Subcutaneous adipose tissue (tissue), 4 donors: ENCODE data around the gene CYTH1. TPM values are rescaled to one million over a fixed set of nuclear protein-coding genes. Genes with fewer than 3 reads are reported as not detected.

Source experiments
- CTCF ChIP-seq: fragments of 450-650 bp; IDR thresholded peaks from one replicate; pipeline ENCODE4 v1.5.1; 2016; ENCODE audit warnings: low read depth, mild to moderate bottlenecking, control low read depth, antibody characterized with exemption, moderate library complexity
- total RNA-seq, 4 donors: library from RNA; depleted of rRNA; stranded (reverse); fragments of >200 nt; gene quantifications; one replicate each; pipeline ENCODE4 v1.1.0, GENCODE V29; 2016

Gene CYTH1
- total RNA-seq, 4 donors from 2014 or later: 54.0 to 86.5 (median 71.1) TPM

DNA sequence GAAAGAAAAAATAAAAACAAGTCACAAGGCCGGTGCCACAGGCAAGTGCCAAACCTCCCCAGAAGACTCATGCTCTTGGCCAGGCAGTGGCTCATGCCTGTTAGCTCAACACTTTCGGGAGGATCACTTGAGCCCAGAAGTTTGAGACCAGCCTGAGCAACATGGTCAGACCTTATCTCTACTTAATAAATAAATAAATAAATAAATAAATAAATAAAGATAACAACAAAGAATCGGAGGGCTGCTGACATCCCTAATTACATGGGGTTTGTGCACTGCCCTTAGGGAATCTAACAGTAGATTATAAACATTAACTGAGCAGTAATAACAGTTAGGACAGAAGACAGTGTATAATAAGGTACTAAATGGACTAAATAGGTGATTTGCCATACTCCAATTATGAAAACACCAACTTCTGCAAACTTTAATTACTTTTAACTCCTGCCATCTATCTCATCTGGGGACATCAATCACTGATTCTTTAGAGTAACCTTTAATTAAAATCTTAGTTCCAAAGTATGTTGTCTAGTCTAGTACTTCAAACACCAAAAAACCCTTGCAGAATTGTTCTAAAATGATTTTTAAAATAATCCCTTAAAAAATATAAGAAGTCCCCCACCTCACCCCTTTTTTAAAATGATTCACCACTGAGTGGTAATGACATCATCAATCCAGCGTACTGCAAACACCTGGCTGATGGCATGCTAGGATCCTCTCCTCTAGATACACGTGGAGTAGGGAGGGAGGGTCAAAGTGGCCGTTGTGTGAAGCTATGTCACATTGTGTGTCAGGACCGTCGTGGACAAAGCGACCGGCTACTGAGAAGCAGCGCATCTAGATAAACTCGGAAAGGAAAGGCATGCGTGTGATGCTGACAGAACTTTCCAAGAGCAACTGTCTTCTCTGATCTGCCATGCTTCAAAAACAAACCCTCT, 28.5 kb downstream of the CYTH1 start:
- TF ChIP-seq CTCF: no peak

DNA sequence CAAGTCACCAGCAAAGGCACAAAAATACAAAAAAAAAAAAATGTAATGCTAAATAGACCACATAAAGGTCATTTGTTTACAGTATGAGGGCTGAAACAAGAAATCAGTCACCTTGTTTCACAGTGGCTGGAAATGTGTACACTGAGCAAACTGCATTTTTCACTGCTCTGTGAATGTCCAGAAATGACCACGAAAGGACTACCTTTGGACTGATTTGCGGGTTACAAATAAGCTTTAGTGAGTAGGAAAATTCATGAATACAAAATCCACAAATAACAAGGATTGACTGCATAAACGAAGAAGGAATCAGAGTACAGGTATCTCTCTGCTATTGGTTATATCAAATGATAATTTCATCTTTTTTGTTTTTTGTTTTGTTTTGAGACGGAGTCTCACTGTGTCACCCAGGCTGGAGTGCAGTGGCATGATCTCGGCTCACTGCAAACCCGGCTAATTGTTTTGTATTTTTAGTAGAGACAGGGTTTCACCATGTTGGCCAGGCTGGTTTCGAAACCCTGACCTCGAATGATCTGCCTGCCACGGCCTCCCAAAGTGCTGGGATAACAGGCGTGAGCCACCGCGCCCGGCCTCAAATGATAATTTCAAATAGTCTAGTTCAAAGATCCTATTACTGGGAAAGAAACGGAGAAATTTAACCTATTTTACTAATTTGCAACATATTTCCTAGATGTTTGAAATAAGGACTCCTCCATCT, 30.5 kb downstream of the CYTH1 start:
- no peak for TF ChIP-seq CTCF

GRCh38 chr17:78748730-78749317, 33.2 kb downstream of the CYTH1 start:
- TF ChIP-seq CTCF: no peak

DNA sequence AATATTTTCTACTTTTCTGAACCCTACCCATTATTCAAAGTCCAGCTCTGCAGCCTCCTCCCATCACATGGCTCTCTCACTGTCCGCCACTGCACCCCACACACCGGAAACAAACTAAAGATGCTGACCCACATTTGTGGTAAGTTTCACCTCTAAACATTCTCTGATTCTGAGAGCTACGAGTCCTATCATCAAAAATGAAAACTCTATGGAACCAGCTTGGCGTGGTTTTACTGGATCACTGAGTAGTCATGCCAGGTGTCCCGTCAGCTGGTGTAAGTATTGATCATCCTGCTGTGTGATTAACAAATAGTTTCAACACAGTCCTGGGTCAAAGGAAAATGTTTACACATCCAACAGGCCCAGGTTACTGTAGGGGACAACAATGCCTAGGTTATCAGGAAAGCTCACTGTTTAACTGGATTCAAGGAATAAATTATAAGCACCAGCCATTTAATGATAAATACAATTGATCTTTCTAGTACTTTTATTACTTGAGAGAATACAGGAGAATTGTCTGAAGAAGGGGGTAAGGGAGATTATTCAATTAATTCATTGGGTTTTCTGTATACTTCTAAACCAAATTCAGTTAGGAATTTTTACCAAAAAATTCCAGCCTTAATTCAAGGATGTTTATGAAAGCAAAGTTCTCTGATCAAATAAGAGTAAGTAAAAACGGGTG, 33.9 kb downstream of the CYTH1 start:
- no peak for TF ChIP-seq CTCF

DNA sequence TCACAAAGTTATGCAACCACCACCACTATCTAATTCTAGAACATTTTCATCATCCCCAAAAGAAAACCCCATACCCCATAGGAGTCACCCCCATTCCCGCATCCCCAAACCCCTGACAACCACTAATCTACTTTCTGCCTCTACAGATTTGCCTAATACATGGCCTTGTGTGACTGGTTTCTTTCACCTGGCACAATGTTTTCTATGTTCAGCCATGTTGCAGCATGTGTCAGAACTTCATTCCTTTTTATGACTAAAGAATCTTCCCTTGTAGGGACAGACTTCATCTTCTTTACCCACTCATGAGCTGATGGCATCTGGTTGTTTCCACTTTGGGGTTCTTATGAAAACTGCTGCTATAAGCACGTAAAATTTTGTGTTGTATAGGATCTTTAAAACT, 34.6 kb downstream of the CYTH1 start:
- TF ChIP-seq CTCF: no peak

GRCh38 chr17:78746949-78747269, 35.2 kb downstream of the CYTH1 start:
- no peak for TF ChIP-seq CTCF
